T47D (cell line): ENCODE data around the gene COX14.

ENCODE experiments used
- DNase-seq, 2 experiments: peaks; one replicate each; pipeline versions ENCODE4 v3.0.0 to v3.0.0-alpha.2; 2011 to 2012; ENCODE audit warnings: low read depth in 1 of 2, low spot score in 1 of 2
- JUND ChIP-seq: IDR thresholded peaks from 2 replicates; pipeline ENCODE4 v1.6.1; 2012; ENCODE audit warnings: low read depth
- in situ Hi-C: cut with HindIII; loops from 2 replicates; pipeline ENCODE4 v1.10.0; 2016; ENCODE audit warnings: low sequenced_read_pairs, low pct_unique_long_range_greater_than_20kb

COX14 gene

GRCh38 chr12:50157259-50157658, 45.2 kb downstream of the COX14 start:
- TF ChIP-seq JUND = no peak
- in situ Hi-C loops = no loop called here

GRCh38 chr12:50160643-50161042, 48.6 kb downstream of the COX14 start:
- in situ Hi-C loops = no loop called here
- TF ChIP-seq JUND = no peak
- DNase-seq = no peak

More at GRCh38 chr12:50157259-50157658, 45.2 kb downstream of the COX14 start:
- no peak for DNase-seq

GRCh38 chr12:50162230-50162629, 50.2 kb downstream of the COX14 start:
- DNase-seq = no peak
- in situ Hi-C loops = no loop called here

GRCh38 chr12:50164963-50165362, 52.9 kb downstream of the COX14 start:
- no peak for DNase-seq
- in situ Hi-C loops = no loop called here
- TF ChIP-seq JUND = no peak

More at GRCh38 chr12:50162230-50162629, 50.2 kb downstream of the COX14 start:
- TF ChIP-seq JUND = no peak

- DNase-seq = no peak
- TF ChIP-seq JUND = no peak
- in situ Hi-C loops = no loop called here
Measured at GRCh38 chr12:50166799-50167048, 54.7 kb downstream of the COX14 start.

- peak; percentile 98 to 100 for DNase-seq
- in situ Hi-C loops = no loop called here
- no peak for TF ChIP-seq JUND
Measured at GRCh38 chr12:50167049-50167828, 55.2 kb downstream of the COX14 start, which contains the start of gene CERS5. TSS of gene CERS5 (minus strand) at chr12:50167369. CDS start at chr12:50167297, 72 bp downstream.
